Neural progenitor cell (in vitro differentiated cells): ENCODE results near the gene SPTBN1. TPM values are rescaled to one million over a fixed set of nuclear protein-coding genes. Genes with fewer than 3 reads are reported as not detected.

Source experiments
- DNase-seq: peaks from one replicate; pipeline ENCODE4 v3.0.0-alpha.2; 2016; ENCODE audit warnings: low spot score
- H2AFZ ChIP-seq: fragments of 200-600 bp; sonication (generic); replicated peaks from 2 replicates; pipeline ENCODE4 v1.6.1; 2016; ENCODE audit warnings: antibody characterized with exemption
- H3F3A ChIP-seq: fragments of 200-600 bp; sonication (generic); 2 replicates; pipeline ENCODE4 v1.6.1; 2016; ENCODE audit warnings: antibody characterized with exemption, low read depth
- H3K27ac ChIP-seq: fragments of 200-600 bp; sonication (generic); 2 replicates; pipeline ENCODE4 v1.5.1; 2016; ENCODE audit warnings: mild to moderate bottlenecking
- H3K27me3 ChIP-seq: fragments of 200-600 bp; sonication (generic); 2 replicates; pipeline ENCODE4 v1.6.1; 2016; ENCODE audit warnings: mild to moderate bottlenecking, moderate library complexity
- H3K36me3 ChIP-seq: fragments of 200-600 bp; sonication (generic); 2 replicates; pipeline ENCODE4 v1.5.1; 2016
- H3K4me1 ChIP-seq: fragments of 200-600 bp; sonication (generic); 2 replicates; pipeline ENCODE4 v1.6.1; 2016; ENCODE audit warnings: mixed run types
- H3K4me2 ChIP-seq: fragments of 200-600 bp; sonication (generic); 2 replicates; pipeline ENCODE4 v1.6.1; 2016
- H3K4me3 ChIP-seq: fragments of 200-600 bp; sonication (generic); 2 replicates; pipeline ENCODE4 v1.5.1; 2016
- H3K79me2 ChIP-seq: fragments of 200-600 bp; sonication (generic); 2 replicates; pipeline ENCODE4 v1.6.1; 2016; ENCODE audit warnings: low read depth
- H3K9ac ChIP-seq: fragments of 200-600 bp; sonication (generic); 2 replicates; pipeline ENCODE4 v1.6.1; 2016
- H3K9me3 ChIP-seq: fragments of 200-600 bp; sonication (generic); 2 replicates; pipeline ENCODE4 v1.5.1; 2016; ENCODE audit warnings: low read depth
- H4K20me1 ChIP-seq: fragments of 200-600 bp; sonication (generic); 2 replicates; pipeline ENCODE4 v1.6.1; 2016; ENCODE audit warnings: low read depth
- H3K27ac Mint-ChIP-seq: 3 replicates; pipeline ENCODE4 v1.8.0; 2021; ENCODE audit warnings: mixed read lengths
- H3K27me3 Mint-ChIP-seq: 2 replicates; pipeline ENCODE4 v1.8.0; 2022; ENCODE audit warnings: low read depth, mild to moderate bottlenecking, inconsistent platforms, moderate library complexity, mixed read lengths; ENCODE audit not compliant: insufficient read depth
- H3K36me3 Mint-ChIP-seq: 3 replicates; pipeline ENCODE4 v1.8.0; 2021; ENCODE audit warnings: mixed read lengths
- H3K4me1 Mint-ChIP-seq: 3 replicates; pipeline ENCODE4 v1.8.0; 2021; ENCODE audit warnings: mixed read lengths
- H3K4me3 Mint-ChIP-seq: 3 replicates; pipeline ENCODE4 v1.8.0; 2021; ENCODE audit warnings: mild to moderate bottlenecking, moderate library complexity, mixed read lengths
- H3K9me3 Mint-ChIP-seq: 3 replicates; pipeline ENCODE4 v1.8.0; 2020; ENCODE audit warnings: mixed read lengths
- CTCF ChIP-seq: fragments of 200-600 bp; sonication (generic); IDR thresholded peaks from 2 replicates; pipeline ENCODE4 v1.5.1; 2017; ENCODE audit warnings: antibody characterized with exemption, mild to moderate bottlenecking
- EZH2 ChIP-seq: fragments of 200-600 bp; sonication (generic); IDR thresholded peaks from 2 replicates; pipeline ENCODE4 v1.6.1; 2017; ENCODE audit warnings: antibody characterized with exemption, mild to moderate bottlenecking, moderate library complexity
- EZH2phosphoT487 ChIP-seq: fragments of 200-600 bp; sonication (generic); IDR thresholded peaks from 2 replicates; pipeline ENCODE4 v1.6.1; 2017; ENCODE audit warnings: antibody characterized with exemption
- total RNA-seq: library from RNA; depleted of rRNA; stranded (reverse); fragments of >200 nt; gene quantifications from 2 replicates; pipeline ENCODE4 v1.2.3, GENCODE V29; 2015; ENCODE audit warnings: low replicate concordance

SPTBN1 gene
- total RNA-seq, 1 donor from 2014 or later, result 94.2 TPM

- Histone ChIP-seq H3K4me3 (no peak overlapping the region), H4K20me1 (no peaks in the 10 kb centered on the region), H3K79me2 (no peaks in the 10 kb centered on the region), H3K27ac (no peak overlapping the region), H3K36me3 (peaks cover 14% of the 10 kb centered on the region), H3K4me2 (no peak overlapping the region), H3K27me3 (no peaks in the 10 kb centered on the region), H3F3A (no peaks in the 10 kb centered on the region), H3K4me1 (no peaks in the 10 kb centered on the region), H2AFZ (no peak overlapping the region), H3K9me3 (no peaks in the 10 kb centered on the region), H3K9ac (no peak overlapping the region)
- Mint-ChIP-seq H3K4me1 (peaks cover 5% of the 10 kb centered on the region), H3K27me3 (peaks cover 2% of the 10 kb centered on the region), H3K4me3 (no peak overlapping the region), H3K36me3 (peaks cover 48% of the 10 kb centered on the region), H3K27ac (no peak overlapping the region), H3K9me3 (no peaks in the 10 kb centered on the region)
- DNase-seq, result no peak
- TF ChIP-seq EZH2, result no peak
- no peak for TF ChIP-seq CTCF
- no peak for TF ChIP-seq EZH2phosphoT487
Observed at GRCh38 chr2:54660752-54661151, 204.6 kb downstream of the SPTBN1 start.

- Mint-ChIP-seq H3K4me1 (peaks cover 3% of the 10 kb centered on the region), H3K27me3 (no peaks in the 10 kb centered on the region), H3K9me3 (no peaks in the 10 kb centered on the region), H3K4me3 (peak overlapping the region; percentile 25), H3K36me3 (peaks cover 49% of the 10 kb centered on the region), H3K27ac (no peak overlapping the region)
- Histone ChIP-seq H3K27ac (no peak overlapping the region), H4K20me1 (no peaks in the 10 kb centered on the region), H3K36me3 (peaks cover 10% of the 10 kb centered on the region), H2AFZ (no peak overlapping the region), H3K4me2 (no peak overlapping the region), H3K4me3 (no peak overlapping the region), H3K79me2 (no peaks in the 10 kb centered on the region), H3K4me1 (no peaks in the 10 kb centered on the region), H3K9me3 (no peaks in the 10 kb centered on the region), H3F3A (no peaks in the 10 kb centered on the region), H3K27me3 (no peaks in the 10 kb centered on the region), H3K9ac (no peak overlapping the region)
- no peak for DNase-seq
- TF ChIP-seq EZH2, result no peak
- TF ChIP-seq EZH2phosphoT487, result no peak
Observed at GRCh38 chr2:54663424-54664030, 207.4 kb downstream of the SPTBN1 start.

- H3K36me3 ChIP-seq, result peaks cover 10% of the 10 kb centered on the region
- no peak overlapping the region for H2AFZ ChIP-seq
- peaks cover 3% of the 10 kb centered on the region for H3K4me1 Mint-ChIP-seq
- no peaks in the 10 kb centered on the region for H3K27me3 Mint-ChIP-seq
- peaks cover 50% of the 10 kb centered on the region for H3K36me3 Mint-ChIP-seq
- no peaks in the 10 kb centered on the region for H3F3A ChIP-seq
- no peak overlapping the region for H3K27ac Mint-ChIP-seq
- H3K4me1 ChIP-seq, result no peaks in the 10 kb centered on the region
- no peak for DNase-seq
- no peaks in the 10 kb centered on the region for H3K79me2 ChIP-seq
- H3K27ac ChIP-seq, result no peak overlapping the region
- no peak overlapping the region for H3K4me2 ChIP-seq
- no peak overlapping the region for H3K9ac ChIP-seq
- H3K9me3 ChIP-seq, result no peaks in the 10 kb centered on the region
- H4K20me1 ChIP-seq, result no peaks in the 10 kb centered on the region
- no peaks in the 10 kb centered on the region for H3K27me3 ChIP-seq
- H3K4me3 ChIP-seq, result no peak overlapping the region
- H3K4me3 Mint-ChIP-seq, result no peak overlapping the region
- H3K9me3 Mint-ChIP-seq, result no peaks in the 10 kb centered on the region
- TF ChIP-seq CTCF (no peak), EZH2phosphoT487 (no peak), EZH2 (no peak)
Observed at GRCh38 chr2:54664238-54664786, 208.2 kb downstream of the SPTBN1 start.

GRCh38 chr2:54665436-54665856 lies 209.3 kb downstream of the SPTBN1 start:
- no peak overlapping the region for H3K4me3 ChIP-seq
- Mint-ChIP-seq H3K4me1 (peaks cover 3% of the 10 kb centered on the region), H3K27ac (no peak overlapping the region), H3K27me3 (no peaks in the 10 kb centered on the region), H3K9me3 (no peaks in the 10 kb centered on the region), H3K36me3 (peaks cover 46% of the 10 kb centered on the region), H3K4me3 (no peak overlapping the region)
- TF ChIP-seq EZH2, result no peak
- peak; percentile 81 for TF ChIP-seq CTCF
- TF ChIP-seq EZH2phosphoT487, result no peak
- DNase-seq, result peak; percentile 86
- H3F3A ChIP-seq, result no peaks in the 10 kb centered on the region
- H2AFZ ChIP-seq, result no peak overlapping the region
- H3K9ac ChIP-seq, result no peak overlapping the region
- no peaks in the 10 kb centered on the region for H3K27me3 ChIP-seq
- H3K4me1 ChIP-seq, result no peaks in the 10 kb centered on the region
- H3K4me2 ChIP-seq, result no peak overlapping the region
- H3K27ac ChIP-seq, result no peak overlapping the region
- H3K36me3 ChIP-seq, result peaks cover 4% of the 10 kb centered on the region
- no peaks in the 10 kb centered on the region for H3K79me2 ChIP-seq
- H3K9me3 ChIP-seq, result no peaks in the 10 kb centered on the region
- no peaks in the 10 kb centered on the region for H4K20me1 ChIP-seq
